ENCODE results near the gene TEPSIN.

TEPSIN gene

GRCh38 chr17:81265576-81265975, 26.7 kb upstream of the TEPSIN start:
- no peak overlapping the region for H3K27ac ChIP-seq (ENCODE audit: low read length)
- no peak overlapping the region for H3K4me3 ChIP-seq (ENCODE audit: low read length)
- H3K4me1 ChIP-seq (ENCODE audit: insufficient read depth, low read length), result no peaks in the 10 kb centered on the region
- H3K27me3 ChIP-seq (ENCODE audit: insufficient read depth, low read length), result no peaks in the 10 kb centered on the region
- H3K36me3 ChIP-seq (ENCODE audit: insufficient read depth, low read depth, low read length), result peaks cover 14% of the 10 kb centered on the region
- no peaks in the 10 kb centered on the region for H3K9me3 ChIP-seq (ENCODE audit: insufficient read depth, low read depth, low read length)
- no peak overlapping the region for H3K9ac ChIP-seq (ENCODE audit: low read depth, low read length)

- H3K4me3 ChIP-seq (ENCODE audit: low read length), result no peak overlapping the region
- no peaks in the 10 kb centered on the region for H3K27me3 ChIP-seq (ENCODE audit: insufficient read depth, low read length)
- no peak overlapping the region for H3K9ac ChIP-seq (ENCODE audit: low read depth, low read length)
- H3K4me1 ChIP-seq (ENCODE audit: insufficient read depth, low read length), result no peaks in the 10 kb centered on the region
- no peak overlapping the region for H3K27ac ChIP-seq (ENCODE audit: low read length)
- no peaks in the 10 kb centered on the region for H3K9me3 ChIP-seq (ENCODE audit: insufficient read depth, low read depth, low read length)
- peaks cover 11% of the 10 kb centered on the region for H3K36me3 ChIP-seq (ENCODE audit: insufficient read depth, low read depth, low read length)
These were observed 25.8 kb upstream of the TEPSIN start for GRCh38 chr17:81264640-81265039.

- H3K36me3 ChIP-seq (ENCODE audit: insufficient read depth, low read depth, low read length), result peaks cover 1% of the 10 kb centered on the region
- H3K9me3 ChIP-seq (ENCODE audit: insufficient read depth, low read depth, low read length), result no peaks in the 10 kb centered on the region
- H3K4me1 ChIP-seq (ENCODE audit: insufficient read depth, low read length), result no peaks in the 10 kb centered on the region
- H3K4me3 ChIP-seq (ENCODE audit: low read length), result no peak overlapping the region
- no peak overlapping the region for H3K27ac ChIP-seq (ENCODE audit: low read length)
- H3K27me3 ChIP-seq (ENCODE audit: insufficient read depth, low read length), result no peaks in the 10 kb centered on the region
- no peak overlapping the region for H3K9ac ChIP-seq (ENCODE audit: low read depth, low read length)
These were observed 24.7 kb upstream of the TEPSIN start for GRCh38 chr17:81263371-81264181.

GRCh38 chr17:81261582-81262336, 22.9 kb upstream of the TEPSIN start:
- Histone ChIP-seq H3K9ac (ENCODE audit: low read depth, low read length) (no peak overlapping the region), H3K27me3 (ENCODE audit: insufficient read depth, low read length) (no peaks in the 10 kb centered on the region), H3K9me3 (ENCODE audit: insufficient read depth, low read depth, low read length) (no peaks in the 10 kb centered on the region), H3K36me3 (ENCODE audit: insufficient read depth, low read depth, low read length) (no peaks in the 10 kb centered on the region; the same call in 1 of the 2 replicates), H3K27ac (ENCODE audit: low read length) (no peak overlapping the region), H3K4me3 (ENCODE audit: low read length) (no peak overlapping the region), H3K4me1 (ENCODE audit: insufficient read depth, low read length) (no peaks in the 10 kb centered on the region)

- H3K27ac ChIP-seq (ENCODE audit: low read length), result no peak overlapping the region
- H3K27me3 ChIP-seq (ENCODE audit: insufficient read depth, low read length), result no peaks in the 10 kb centered on the region
- H3K36me3 ChIP-seq (ENCODE audit: insufficient read depth, low read depth, low read length), result no peaks in the 10 kb centered on the region
- H3K4me3 ChIP-seq (ENCODE audit: low read length), result no peak overlapping the region
- H3K9ac ChIP-seq (ENCODE audit: low read depth, low read length), result no peak overlapping the region
- H3K9me3 ChIP-seq (ENCODE audit: insufficient read depth, low read depth, low read length), result no peaks in the 10 kb centered on the region
- no peaks in the 10 kb centered on the region for H3K4me1 ChIP-seq (ENCODE audit: insufficient read depth, low read length)
These were observed 22.2 kb upstream of the TEPSIN start for GRCh38 chr17:81261096-81261495.

- Histone ChIP-seq H3K9ac (ENCODE audit: low read depth, low read length) (no peak overlapping the region), H3K27me3 (ENCODE audit: insufficient read depth, low read length) (no peaks in the 10 kb centered on the region), H3K4me1 (ENCODE audit: insufficient read depth, low read length) (no peaks in the 10 kb centered on the region), H3K27ac (ENCODE audit: low read length) (no peak overlapping the region), H3K36me3 (ENCODE audit: insufficient read depth, low read depth, low read length) (no peaks in the 10 kb centered on the region), H3K9me3 (ENCODE audit: insufficient read depth, low read depth, low read length) (no peaks in the 10 kb centered on the region), H3K4me3 (ENCODE audit: low read length) (no peak overlapping the region)
These were observed 21.8 kb upstream of the TEPSIN start for GRCh38 chr17:81260641-81261040.

- no peaks in the 10 kb centered on the region for H3K9me3 ChIP-seq (ENCODE audit: insufficient read depth, low read depth, low read length)
- no peak overlapping the region for H3K9ac ChIP-seq (ENCODE audit: low read depth, low read length)
- no peak overlapping the region for H3K4me3 ChIP-seq (ENCODE audit: low read length)
- no peaks in the 10 kb centered on the region for H3K27me3 ChIP-seq (ENCODE audit: insufficient read depth, low read length)
- H3K36me3 ChIP-seq (ENCODE audit: insufficient read depth, low read depth, low read length), result no peaks in the 10 kb centered on the region
- H3K27ac ChIP-seq (ENCODE audit: low read length), result no peak overlapping the region
- no peaks in the 10 kb centered on the region for H3K4me1 ChIP-seq (ENCODE audit: insufficient read depth, low read length)
These were observed 21.3 kb upstream of the TEPSIN start for GRCh38 chr17:81260171-81260570.

- no peaks in the 10 kb centered on the region for H3K4me1 ChIP-seq (ENCODE audit: insufficient read depth, low read length)
- no peaks in the 10 kb centered on the region for H3K27me3 ChIP-seq (ENCODE audit: insufficient read depth, low read length)
- H3K9ac ChIP-seq (ENCODE audit: low read depth, low read length), result no peak overlapping the region
- no peaks in the 10 kb centered on the region for H3K36me3 ChIP-seq (ENCODE audit: insufficient read depth, low read depth, low read length)
- no peaks in the 10 kb centered on the region for H3K9me3 ChIP-seq (ENCODE audit: insufficient read depth, low read depth, low read length)
- no peak overlapping the region for H3K27ac ChIP-seq (ENCODE audit: low read length)
- no peak overlapping the region for H3K4me3 ChIP-seq (ENCODE audit: low read length)
These were observed 20.3 kb upstream of the TEPSIN start for GRCh38 chr17:81259058-81259605.

- no peaks in the 10 kb centered on the region for H3K36me3 ChIP-seq (ENCODE audit: insufficient read depth, low read depth, low read length)
These were observed 19.4 kb upstream of the TEPSIN start for GRCh38 chr17:81258292-81258691.

GRCh38 chr17:81257533-81257932, 18.7 kb upstream of the TEPSIN start:
- Histone ChIP-seq H3K27ac (ENCODE audit: low read length) (no peak overlapping the region), H3K4me3 (ENCODE audit: low read length) (no peak overlapping the region), H3K9ac (ENCODE audit: low read depth, low read length) (no peak overlapping the region), H3K4me1 (ENCODE audit: insufficient read depth, low read length) (no peaks in the 10 kb centered on the region), H3K36me3 (ENCODE audit: insufficient read depth, low read depth, low read length) (no peaks in the 10 kb centered on the region), H3K9me3 (ENCODE audit: insufficient read depth, low read depth, low read length) (no peaks in the 10 kb centered on the region), H3K27me3 (ENCODE audit: insufficient read depth, low read length) (no peaks in the 10 kb centered on the region)

More at GRCh38 chr17:81258292-81258691, 19.4 kb upstream of the TEPSIN start:
- Histone ChIP-seq H3K9ac (ENCODE audit: low read depth, low read length) (no peak overlapping the region), H3K27ac (ENCODE audit: low read length) (no peak overlapping the region), H3K9me3 (ENCODE audit: insufficient read depth, low read depth, low read length) (no peaks in the 10 kb centered on the region), H3K4me1 (ENCODE audit: insufficient read depth, low read length) (no peaks in the 10 kb centered on the region), H3K27me3 (ENCODE audit: insufficient read depth, low read length) (no peaks in the 10 kb centered on the region), H3K4me3 (ENCODE audit: low read length) (no peak overlapping the region)

GRCh38 chr17:81256616-81257015, 17.8 kb upstream of the TEPSIN start:
- Histone ChIP-seq H3K4me1 (ENCODE audit: insufficient read depth, low read length) (no peaks in the 10 kb centered on the region), H3K4me3 (ENCODE audit: low read length) (no peak overlapping the region), H3K36me3 (ENCODE audit: insufficient read depth, low read depth, low read length) (no peaks in the 10 kb centered on the region), H3K9ac (ENCODE audit: low read depth, low read length) (no peak overlapping the region), H3K27ac (ENCODE audit: low read length) (no peak overlapping the region), H3K9me3 (ENCODE audit: insufficient read depth, low read depth, low read length) (no peaks in the 10 kb centered on the region), H3K27me3 (ENCODE audit: insufficient read depth, low read length) (no peaks in the 10 kb centered on the region)
